SK-N-MC (cell line): ENCODE results near the gene BTN3A1.

Experiments
- EZH2 ChIP-seq: fragments of 200-600 bp; sonication (generic); IDR thresholded peaks from one replicate; pipeline ENCODE4 v1.6.1; 2017; ENCODE audit warnings: antibody characterized with exemption
- FOXP2 ChIP-seq: optimal IDR thresholded peaks from 2 replicates; pipeline ENCODE3; 2011; ENCODE audit warnings: mild to moderate bottlenecking, moderate library complexity; ENCODE audit not compliant: insufficient read depth; ENCODE audit errors: extremely low read length, control extremely low read depth
- POLR2AphosphoS5 ChIP-seq: IDR thresholded peaks from 2 replicates; pipeline ENCODE4 v1.6.1; 2012; ENCODE audit warnings: mild to moderate bottlenecking, low read depth, low read length, borderline replicate concordance

DNA sequence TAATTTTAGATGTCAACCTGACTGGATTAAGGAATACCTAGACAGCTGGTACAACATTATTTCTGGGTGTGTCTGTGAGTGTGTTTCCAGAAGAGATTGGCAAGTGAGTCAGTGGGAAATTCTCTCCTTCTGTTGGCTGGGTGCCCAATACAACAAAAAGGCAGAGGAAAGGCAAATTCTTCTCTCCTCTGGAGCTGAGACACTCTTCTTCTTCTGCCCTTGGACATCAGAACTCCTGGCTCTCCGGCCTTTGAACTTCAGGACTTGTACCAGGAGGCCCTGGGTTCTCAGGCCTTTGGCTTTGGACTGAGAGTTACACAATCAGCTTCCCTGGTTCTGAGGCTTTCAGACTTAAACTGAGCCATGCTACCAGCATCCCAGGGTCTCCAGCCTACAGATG, 7.8 kb upstream of the BTN3A1 start:
- TF ChIP-seq FOXP2 (no peak), POLR2AphosphoS5 (no peak), EZH2 (no peak)
